Testis (tissue), 3 donors: Measurements from ENCODE around the gene BRMS1. TPM values are rescaled to one million over a fixed set of nuclear protein-coding genes. Genes with fewer than 3 reads are reported as not detected.
"Not testable (repeated sequence)": the region's sequence is repeated elsewhere in the genome, so short reads cannot be mapped to it uniquely, and the experiment has no call there.

ENCODE experiments used
- DNase-seq: peaks from one replicate; pipeline ENCODE4 v3.0.0-alpha.2; 2019
- H3K27ac ChIP-seq, 2 donors: fragments of 200-600 bp; sonication (generic); one replicate each; pipeline ENCODE4 v1.5.1; 2019
- H3K27me3 ChIP-seq: fragments of 200-600 bp; sonication (generic); one replicate; pipeline ENCODE4 v1.5.1; 2019
- H3K36me3 ChIP-seq: fragments of 200-600 bp; sonication (generic); one replicate; pipeline ENCODE4 v1.5.1; 2017; ENCODE audit warnings: low read depth; ENCODE audit errors: missing control alignments
- H3K4me1 ChIP-seq: fragments of 200-600 bp; sonication (generic); one replicate; pipeline ENCODE4 v1.5.1; 2019
- H3K4me3 ChIP-seq, 2 donors: fragments of 200-600 bp; sonication (generic); one replicate each; pipeline ENCODE4 v1.5.1; 2017 to 2019
- H3K9me3 ChIP-seq: fragments of 200-600 bp; sonication (generic); one replicate; pipeline ENCODE4 v1.5.1; 2017
- POLR2A ChIP-seq: fragments of 450-650 bp; IDR thresholded peaks from one replicate; pipeline ENCODE4 v1.6.1; 2017; ENCODE audit warnings: antibody characterized with exemption, mild to moderate bottlenecking, moderate library complexity
- WGBS, 2 donors: methylation state at CpG; one replicate each; pipeline ENCODE4 v1.1.5; 2018; 5-methylcytosine and 5-hydroxymethylcytosine counted together
- intact Hi-C: fragments of 100-400 bp; cut with DNase I; formaldehyde crosslinking; loops from one replicate; pipeline ENCODE4 v1.15.1; 2023; ENCODE audit warnings: low total_unique reads
- polyA plus RNA-seq: library from polyadenylated mRNA; stranded (reverse); fragments of 350-450 nt; fragmentation: Illumina TruSeq; extraction: RNeasy Lipid Tissue Mini Kit (QIAGEN cat#74804); gene quantifications from one replicate; pipeline ENCODE4 v1.2.3, GENCODE V29; 2014; ENCODE audit warnings: low read depth, low replicate concordance; ENCODE audit not compliant: insufficient read depth
- total RNA-seq, 2 donors: library from RNA; depleted of rRNA; stranded (reverse); fragments of >200 nt; gene quantifications; one replicate each; pipeline ENCODE4 v1.2.3, GENCODE V29; 2016
- TF ChIP-seq, protein P1 (sequence below), 3 experiments: fragments of 450-650 bp in 2 of 3; fragments of 200-600 bp in 1 of 3; sonication (generic) in 1 of 3; IDR thresholded peaks; one replicate each; pipeline ENCODE4 v1.5.1; 2016 to 2019; ENCODE audit warnings: antibody characterized with exemption in 3 of 3, mild to moderate bottlenecking in 2 of 3, moderate library complexity in 1 of 3

BRMS1 gene
- total and polyA plus RNA-seq, 3 donors from 2014 or later, result 55.5 to 67.5 (median 59.4) TPM

DNA sequence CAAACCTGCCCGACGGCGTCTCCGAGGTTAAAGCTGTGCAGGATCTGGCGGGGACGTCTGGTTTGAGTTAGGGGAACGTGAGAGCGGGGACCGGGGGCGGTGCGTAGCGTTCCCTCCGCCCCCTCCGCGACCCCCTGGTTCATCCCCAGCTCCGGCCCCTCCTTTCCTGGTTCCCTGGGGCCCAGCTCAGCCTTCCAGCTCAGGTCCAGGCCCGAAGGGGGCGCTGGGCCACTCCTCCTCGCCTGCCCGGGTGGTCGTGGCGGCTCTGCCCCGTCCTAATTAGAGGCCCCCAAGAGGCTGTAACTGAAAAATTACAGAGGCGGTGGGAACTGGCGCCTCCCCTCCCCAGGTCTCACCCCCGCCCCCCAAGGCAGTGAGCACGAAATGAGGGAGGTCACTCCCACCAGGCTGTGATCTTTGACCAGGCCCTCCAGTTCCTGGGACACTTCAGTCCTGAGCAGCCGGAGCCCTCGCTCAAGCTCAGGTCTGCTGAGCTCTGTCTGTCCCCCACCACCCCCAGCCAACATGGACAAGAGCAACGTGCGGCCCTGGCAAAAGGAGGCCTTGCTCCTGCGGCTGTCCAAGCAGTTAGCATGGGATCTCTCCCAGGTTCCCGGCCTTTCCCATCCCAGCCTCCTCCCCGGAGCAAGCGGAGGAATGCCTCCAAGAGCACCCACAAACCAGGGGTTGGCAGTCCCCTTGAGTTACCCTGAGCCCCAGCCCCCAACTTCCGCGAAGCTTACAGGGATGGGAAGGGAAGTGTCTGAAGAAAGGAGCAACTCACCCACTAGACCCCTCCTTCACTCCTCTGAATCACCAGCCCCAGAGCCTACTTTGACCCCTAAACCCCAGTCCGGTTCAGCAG lies 31.4 kb downstream of the BRMS1 start:
- H3K9me3 ChIP-seq, result no peaks in the 10 kb centered on the region
- no peaks in the 10 kb centered on the region for H3K36me3 ChIP-seq
- TF ChIP-seq POLR2A, result no peak
- TF ChIP-seq, protein P1, sequence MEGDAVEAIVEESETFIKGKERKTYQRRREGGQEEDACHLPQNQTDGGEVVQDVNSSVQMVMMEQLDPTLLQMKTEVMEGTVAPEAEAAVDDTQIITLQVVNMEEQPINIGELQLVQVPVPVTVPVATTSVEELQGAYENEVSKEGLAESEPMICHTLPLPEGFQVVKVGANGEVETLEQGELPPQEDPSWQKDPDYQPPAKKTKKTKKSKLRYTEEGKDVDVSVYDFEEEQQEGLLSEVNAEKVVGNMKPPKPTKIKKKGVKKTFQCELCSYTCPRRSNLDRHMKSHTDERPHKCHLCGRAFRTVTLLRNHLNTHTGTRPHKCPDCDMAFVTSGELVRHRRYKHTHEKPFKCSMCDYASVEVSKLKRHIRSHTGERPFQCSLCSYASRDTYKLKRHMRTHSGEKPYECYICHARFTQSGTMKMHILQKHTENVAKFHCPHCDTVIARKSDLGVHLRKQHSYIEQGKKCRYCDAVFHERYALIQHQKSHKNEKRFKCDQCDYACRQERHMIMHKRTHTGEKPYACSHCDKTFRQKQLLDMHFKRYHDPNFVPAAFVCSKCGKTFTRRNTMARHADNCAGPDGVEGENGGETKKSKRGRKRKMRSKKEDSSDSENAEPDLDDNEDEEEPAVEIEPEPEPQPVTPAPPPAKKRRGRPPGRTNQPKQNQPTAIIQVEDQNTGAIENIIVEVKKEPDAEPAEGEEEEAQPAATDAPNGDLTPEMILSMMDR (IDR thresholded peaks at IDR 0.05), result no peak
- intact Hi-C loops, result no loop called here
- no peaks in the 10 kb centered on the region for H3K27me3 ChIP-seq
- WGBS, 2 donors, result 17 to 21% methylated on average over 27 to 38 of the region's 38 CpGs
- DNase-seq, result no peak
- H3K4me1 ChIP-seq, result peaks cover 21% of the 10 kb centered on the region
- peak overlapping the region; percentile 40 to 79 for H3K27ac ChIP-seq
- peak overlapping the region; percentile 39 to 53 for H3K4me3 ChIP-seq

DNA sequence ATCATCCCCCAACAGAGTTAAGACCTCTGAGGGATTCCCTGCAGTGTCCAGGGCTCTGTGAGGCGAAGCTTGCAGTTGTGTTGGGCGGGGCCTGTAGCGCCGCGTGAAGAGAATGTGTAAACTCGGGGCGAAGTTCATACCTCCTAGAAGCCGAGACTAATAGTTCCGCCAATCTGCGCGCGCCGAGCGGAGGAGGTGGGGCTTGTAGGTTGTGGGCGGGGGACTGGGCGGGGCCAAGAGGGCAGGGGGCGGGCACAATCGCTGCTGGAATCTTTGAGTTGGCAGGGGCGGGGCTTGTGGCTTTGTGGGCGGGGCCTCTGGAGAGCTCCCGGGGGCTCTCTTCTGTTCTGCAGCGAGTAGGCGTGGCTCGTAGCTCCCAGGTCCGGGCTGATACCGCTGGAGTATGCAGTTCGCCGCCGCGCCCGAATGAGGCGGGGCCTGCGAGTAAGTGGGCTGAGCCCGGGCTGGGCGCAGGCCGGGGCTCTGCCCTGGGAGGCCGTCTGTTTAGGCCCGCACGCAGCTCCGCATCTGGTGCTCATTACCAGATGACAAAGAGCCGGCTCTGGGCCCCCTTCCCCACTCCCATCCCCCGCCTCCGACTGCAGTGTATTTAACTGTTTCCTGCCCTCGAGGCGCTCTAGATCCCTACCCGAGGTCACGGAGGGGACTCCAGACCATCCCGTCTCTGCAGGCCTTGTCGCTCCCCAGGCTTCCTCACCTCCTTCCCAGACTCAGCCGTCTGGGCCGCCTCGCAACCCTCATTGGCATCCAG lies 32.2 kb downstream of the BRMS1 start:
- intact Hi-C loops, result no loop called here
- TF ChIP-seq, protein P1 (IDR thresholded peaks at IDR 0.05), result no peak
- no peak for TF ChIP-seq POLR2A
- Histone ChIP-seq H3K4me1 (peaks cover 17% of the 10 kb centered on the region), H3K4me3 (peak overlapping the region; percentile 39 to 53), H3K27ac (peak overlapping the region; percentile 65 to 79), H3K9me3 (no peaks in the 10 kb centered on the region), H3K36me3 (no peaks in the 10 kb centered on the region), H3K27me3 (no peaks in the 10 kb centered on the region)
- peak; percentile 98 for DNase-seq
- 2 to 3% methylated on average over 37 to 52 of the region's 52 CpGs for WGBS, 2 donors

DNA sequence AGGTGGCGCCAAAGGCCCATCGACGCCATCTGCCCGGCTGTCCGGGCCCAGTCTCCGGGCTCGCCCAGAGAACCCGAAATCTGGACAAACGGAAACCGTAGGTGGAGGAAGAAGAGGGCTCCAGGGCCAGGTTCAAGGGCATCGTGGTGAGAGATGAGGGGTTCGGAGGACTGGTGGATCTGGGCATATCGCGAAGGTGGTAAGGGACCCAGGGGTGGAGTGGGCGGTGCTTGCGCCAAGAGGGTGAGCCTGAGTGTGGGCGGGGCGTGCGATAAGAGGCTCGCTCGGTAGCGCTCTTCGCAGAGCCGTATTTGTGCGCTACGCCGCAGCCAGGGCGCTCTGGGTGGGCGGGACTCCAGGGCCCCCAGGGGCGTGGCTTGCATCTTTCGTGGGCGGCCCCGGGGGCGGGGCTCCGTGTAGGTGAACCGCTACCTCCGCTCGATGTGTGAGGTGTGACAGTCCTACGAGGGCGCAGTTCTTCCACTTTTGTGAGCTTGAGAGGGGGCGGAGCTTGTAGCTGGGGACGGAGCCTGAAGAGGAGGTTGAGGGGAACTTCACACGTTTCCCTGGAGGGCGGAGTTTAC lies 32.8 kb downstream of the BRMS1 start:
- intact Hi-C loops, result no loop called here
- peak; percentile 95 for DNase-seq
- Histone ChIP-seq H3K4me1 (peaks cover 11% of the 10 kb centered on the region), H3K27me3 (no peaks in the 10 kb centered on the region), H3K9me3 (no peaks in the 10 kb centered on the region), H3K36me3 (no peaks in the 10 kb centered on the region), H3K27ac (peak overlapping the region; percentile 65 to 79), H3K4me3 (peak overlapping the region; percentile 39 to 53)
- TF ChIP-seq POLR2A, result peak; percentile 14
- TF ChIP-seq, protein P1 (IDR thresholded peaks at IDR 0.05), result peak in 1 of 3 experiments; percentile 70
- WGBS, 2 donors, result 0 to 1% methylated on average over 28 to 38 of the region's 44 CpGs

DNA sequence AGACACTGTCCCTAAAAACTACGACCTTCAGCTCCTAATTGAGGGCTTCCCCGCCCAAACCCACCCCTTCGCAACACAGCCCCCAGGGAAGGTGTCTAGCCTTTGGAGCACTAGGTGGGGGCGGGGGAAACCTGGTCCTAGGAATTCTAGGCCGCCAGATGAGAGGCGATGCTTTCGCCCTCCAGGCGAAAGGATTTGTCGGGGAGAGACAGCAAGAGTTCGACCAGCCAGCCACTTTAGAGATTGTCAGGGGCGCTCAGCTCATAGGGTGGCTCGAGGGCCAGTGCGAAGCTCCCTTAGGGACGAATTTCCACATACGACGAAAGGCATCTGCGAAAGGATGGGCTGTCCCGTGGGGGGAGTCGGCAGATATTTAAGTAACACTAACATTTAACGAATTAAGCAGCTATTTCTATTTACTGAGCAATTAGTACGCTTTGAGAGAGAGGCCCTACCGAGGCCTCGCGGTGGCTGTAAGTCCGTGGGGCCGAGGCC lies 33.4 kb downstream of the BRMS1 start:
- peak overlapping the region; percentile 65 to 79 for H3K27ac ChIP-seq
- DNase-seq, result no peak
- no peaks in the 10 kb centered on the region for H3K9me3 ChIP-seq
- WGBS, 2 donors, result 16 to 23% methylated on average over 17 to 26 of the region's 26 CpGs
- no peaks in the 10 kb centered on the region for H3K36me3 ChIP-seq
- peaks cover 11% of the 10 kb centered on the region for H3K4me1 ChIP-seq
- TF ChIP-seq, protein P1 (IDR thresholded peaks at IDR 0.05), result peak in 2 of 3 experiments; percentile 54 to 79
- TF ChIP-seq POLR2A, result no peak
- no peaks in the 10 kb centered on the region for H3K27me3 ChIP-seq
- intact Hi-C loops, result no loop called here
- H3K4me3 ChIP-seq, result peak overlapping the region; percentile 39 to 53

DNA sequence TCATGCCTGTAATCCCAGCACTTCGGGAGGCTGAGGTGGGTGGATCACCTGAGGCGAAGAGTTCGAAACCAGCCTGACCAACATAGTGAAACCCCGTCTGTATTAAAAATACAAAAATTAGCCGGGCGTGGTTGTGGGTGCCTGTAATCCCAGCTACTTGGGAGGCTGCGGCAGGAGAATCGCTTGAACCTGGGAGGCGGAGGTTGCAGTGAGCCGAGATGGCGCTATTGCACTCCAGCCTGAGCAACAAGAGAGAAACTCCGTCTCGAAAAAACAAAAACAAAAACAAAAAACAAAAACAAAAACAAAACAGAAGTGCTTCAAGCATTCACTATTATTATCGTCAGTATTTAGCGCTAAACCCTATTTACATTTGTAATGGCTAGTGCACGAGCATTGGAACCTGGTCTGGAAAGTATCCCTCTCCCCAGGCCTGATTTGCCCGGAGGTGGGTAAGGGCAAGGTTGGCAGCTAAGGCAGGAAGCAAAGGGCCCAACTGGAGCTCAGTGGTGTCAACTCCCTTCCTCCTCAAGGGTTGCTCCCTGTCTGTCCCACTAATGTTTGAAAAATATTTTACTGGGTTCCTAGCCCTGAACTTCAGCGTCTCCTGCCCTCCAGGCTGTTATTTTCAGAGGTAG lies 34.0 kb downstream of the BRMS1 start:
- intact Hi-C loops, H3K4me3 ChIP-seq, H3K27ac ChIP-seq, H3K9me3 ChIP-seq, H3K27me3 ChIP-seq, DNase-seq, H3K36me3 ChIP-seq: not testable (repeated sequence)
- 48 to 72% methylated on average over 18 of the region's 18 CpGs for WGBS, 2 donors
- H3K4me1 ChIP-seq, result peaks cover 11% of the 10 kb centered on the region
